Natural killer cell (primary cell): Measurements from ENCODE around the gene INPP4B. TPM values are rescaled to one million over a fixed set of nuclear protein-coding genes. Genes with fewer than 3 reads are reported as not detected.

Source experiments
- ATAC-seq, 3 donors: fragments of 150-1000 bp in 2 of 3; fragments of 200-7000 bp in 1 of 3; cut with Tn5 transposase; 1 replicate in 1 of 3; 2 replicates in 2 of 3; pipeline ENCODE4 v1.10.0; 2021; ENCODE audit warnings: mild to moderate bottlenecking in 2 of 3, moderate library complexity in 2 of 3
- DNase-seq, 2 donors: peaks; one replicate each; pipeline versions ENCODE4 v3.0.0 to v3.0.0-alpha.2; 2013 to 2021; ENCODE audit warnings: mixed read lengths in 1 of 2
- H3K27ac ChIP-seq: one replicate; pipeline ENCODE4 v1.5.1; 2013; ENCODE audit warnings: mild to moderate bottlenecking, low read length
- H3K27me3 ChIP-seq: one replicate; pipeline ENCODE4 v1.6.1; 2013; ENCODE audit warnings: low read length; ENCODE audit not compliant: control insufficient read depth, insufficient read depth
- H3K36me3 ChIP-seq: one replicate; pipeline ENCODE4 v1.6.1; 2013; ENCODE audit warnings: low read length; ENCODE audit not compliant: control insufficient read depth, insufficient read depth
- H3K4me1 ChIP-seq: one replicate; pipeline ENCODE4 v1.6.1; 2013; ENCODE audit warnings: low read length; ENCODE audit not compliant: control insufficient read depth, insufficient read depth
- H3K4me3 ChIP-seq: one replicate; pipeline ENCODE4 v1.5.1; 2013; ENCODE audit warnings: low read length
- H3K9me3 ChIP-seq: one replicate; pipeline ENCODE4 v1.6.1; 2013; ENCODE audit warnings: low read length; ENCODE audit not compliant: control insufficient read depth, insufficient read depth
- H3K27ac Mint-ChIP-seq, 2 donors: one replicate each; pipeline ENCODE4 v1.8.0; 2022; ENCODE audit warnings: mild to moderate bottlenecking in 2 of 2, mixed read lengths in 2 of 2, moderate library complexity in 1 of 2
- H3K27me3 Mint-ChIP-seq, 2 donors: one replicate each; pipeline ENCODE4 v1.8.0; 2022; ENCODE audit warnings: low read depth in 2 of 2, mixed read lengths in 2 of 2
- H3K36me3 Mint-ChIP-seq: one replicate; pipeline ENCODE4 v1.8.0; 2022; ENCODE audit warnings: mixed read lengths
- H3K4me1 Mint-ChIP-seq, 2 donors: one replicate each; pipeline ENCODE4 v1.8.0; 2022; ENCODE audit warnings: mixed read lengths in 2 of 2
- H3K4me3 Mint-ChIP-seq: one replicate; pipeline ENCODE4 v1.8.0; 2022; ENCODE audit warnings: mild to moderate bottlenecking, moderate library complexity, mixed read lengths
- H3K9me3 Mint-ChIP-seq, 2 donors: one replicate each; pipeline ENCODE4 v1.8.0; 2022; ENCODE audit warnings: mixed read lengths in 2 of 2
- WGBS: methylation state at CpG from one replicate; pipeline ENCODE4 v1.1.7; 2013; ENCODE audit warnings: missing lambda C conversion rate; ENCODE audit not compliant: insufficient coverage; 5-methylcytosine and 5-hydroxymethylcytosine counted together
- intact Hi-C: fragments of 100-400 bp; cut with micrococcal nuclease; formaldehyde crosslinking; loops from one replicate; pipeline ENCODE4 v1.14.2; 2022
- total RNA-seq, 4 donors: library from RNA; stranded (reverse); fragments of 120-200 nt in 1 of 4; gene quantifications; one replicate each; pipeline versions ENCODE4 v1.2.3 to v1.2.4, GENCODE V29; 2013 to 2022
- TF ChIP-seq, protein P1 (sequence below): fragments of 200-600 bp; IDR thresholded peaks from one replicate; pipeline ENCODE4 v1.8.0; 2022; ENCODE audit warnings: antibody characterized with exemption

Gene INPP4B
- total RNA-seq, 3 donors from 2014 or later (not counting 1 experiment from before 2014, with no cell fraction given): 2.4 to 6.2 (median 4.5) TPM

- no peaks in the 10 kb centered on the region for H3K9me3 ChIP-seq
- H3K27me3 ChIP-seq: no peaks in the 10 kb centered on the region
- Mint-ChIP-seq H3K27ac (no peak overlapping the region), H3K36me3 (no peaks in the 10 kb centered on the region), H3K4me3 (no peak overlapping the region), H3K4me1 (no peaks in the 10 kb centered on the region), H3K9me3 (peaks cover 3 to 6% of the 10 kb centered on the region in 2 donors), H3K27me3 (no peaks in the 10 kb centered on the region)
- WGBS: 100% methylated on average over 2 of the region's 3 CpGs
- no peak overlapping the region for H3K27ac ChIP-seq
- ATAC-seq (no peak), DNase-seq (no peak)
- H3K4me1 ChIP-seq: no peaks in the 10 kb centered on the region
- TF ChIP-seq, protein P1, sequence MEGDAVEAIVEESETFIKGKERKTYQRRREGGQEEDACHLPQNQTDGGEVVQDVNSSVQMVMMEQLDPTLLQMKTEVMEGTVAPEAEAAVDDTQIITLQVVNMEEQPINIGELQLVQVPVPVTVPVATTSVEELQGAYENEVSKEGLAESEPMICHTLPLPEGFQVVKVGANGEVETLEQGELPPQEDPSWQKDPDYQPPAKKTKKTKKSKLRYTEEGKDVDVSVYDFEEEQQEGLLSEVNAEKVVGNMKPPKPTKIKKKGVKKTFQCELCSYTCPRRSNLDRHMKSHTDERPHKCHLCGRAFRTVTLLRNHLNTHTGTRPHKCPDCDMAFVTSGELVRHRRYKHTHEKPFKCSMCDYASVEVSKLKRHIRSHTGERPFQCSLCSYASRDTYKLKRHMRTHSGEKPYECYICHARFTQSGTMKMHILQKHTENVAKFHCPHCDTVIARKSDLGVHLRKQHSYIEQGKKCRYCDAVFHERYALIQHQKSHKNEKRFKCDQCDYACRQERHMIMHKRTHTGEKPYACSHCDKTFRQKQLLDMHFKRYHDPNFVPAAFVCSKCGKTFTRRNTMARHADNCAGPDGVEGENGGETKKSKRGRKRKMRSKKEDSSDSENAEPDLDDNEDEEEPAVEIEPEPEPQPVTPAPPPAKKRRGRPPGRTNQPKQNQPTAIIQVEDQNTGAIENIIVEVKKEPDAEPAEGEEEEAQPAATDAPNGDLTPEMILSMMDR: no peak
- H3K4me3 ChIP-seq: no peak overlapping the region
- H3K36me3 ChIP-seq: no peaks in the 10 kb centered on the region
- intact Hi-C loops: no loop called here
Measured at GRCh38 chr4:142544594-142544993, 301.5 kb downstream of the INPP4B start.

DNA sequence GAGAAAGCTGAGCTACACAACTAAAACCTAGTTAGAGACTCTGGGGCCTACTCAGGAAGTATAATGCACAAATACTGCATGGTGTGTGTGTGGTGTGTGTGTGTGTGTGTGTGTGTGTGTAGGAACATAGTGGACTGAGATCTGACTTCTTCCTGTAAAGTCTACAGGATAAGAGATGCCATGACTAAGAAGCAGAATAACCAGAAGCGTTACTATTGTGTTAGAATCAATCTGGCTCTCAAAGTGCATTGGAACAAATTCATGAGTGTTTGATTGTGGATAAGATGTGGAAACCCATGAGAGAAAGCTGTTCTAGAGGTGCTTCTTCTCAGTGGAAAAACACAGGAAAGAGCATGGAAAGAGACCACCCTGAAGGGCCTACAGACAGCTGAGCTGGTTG is 302.1 kb downstream of the INPP4B start:
- H3K4me1 Mint-ChIP-seq: no peaks in the 10 kb centered on the region
- ATAC-seq (no peak), DNase-seq (no peak)
- no peaks in the 10 kb centered on the region for H3K36me3 ChIP-seq
- intact Hi-C loops: no loop called here
- H3K9me3 ChIP-seq: no peaks in the 10 kb centered on the region
- H3K36me3 Mint-ChIP-seq: no peaks in the 10 kb centered on the region
- H3K4me3 Mint-ChIP-seq: no peak overlapping the region
- TF ChIP-seq, protein P1: no peak
- no peak overlapping the region for H3K27ac Mint-ChIP-seq
- H3K4me3 ChIP-seq: no peak overlapping the region
- no peak overlapping the region for H3K27ac ChIP-seq
- peaks cover 3 to 6% of the 10 kb centered on the region in 2 donors for H3K9me3 Mint-ChIP-seq
- no peaks in the 10 kb centered on the region for H3K27me3 ChIP-seq
- 96% methylated on average over 1 of the region's 1 CpG for WGBS
- H3K4me1 ChIP-seq: no peaks in the 10 kb centered on the region
- no peaks in the 10 kb centered on the region for H3K27me3 Mint-ChIP-seq

DNA sequence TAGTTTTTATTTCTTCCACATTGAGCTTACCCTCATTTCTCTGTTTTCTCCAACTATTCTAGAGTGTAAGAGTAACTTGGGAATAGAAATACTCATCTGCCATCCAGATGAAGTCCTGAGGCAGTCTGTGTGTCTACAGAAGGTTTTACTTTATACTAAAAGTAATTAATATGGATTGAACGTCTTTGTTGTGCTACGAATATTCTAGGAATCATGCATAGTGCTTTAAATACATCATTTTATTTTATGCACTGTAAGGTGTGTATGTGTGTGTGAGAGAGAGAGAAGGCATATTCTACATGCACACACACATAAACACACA is 305.7 kb downstream of the INPP4B start:
- Histone ChIP-seq H3K9me3 (no peaks in the 10 kb centered on the region), H3K27me3 (no peaks in the 10 kb centered on the region), H3K4me3 (no peak overlapping the region), H3K4me1 (no peaks in the 10 kb centered on the region), H3K36me3 (no peaks in the 10 kb centered on the region), H3K27ac (no peak overlapping the region)
- H3K9me3 Mint-ChIP-seq: no peaks in the 10 kb centered on the region
- ATAC-seq (no peak), DNase-seq (no peak)
- H3K27ac Mint-ChIP-seq: no peak overlapping the region
- TF ChIP-seq, protein P1: no peak
- no peaks in the 10 kb centered on the region for H3K36me3 Mint-ChIP-seq
- H3K4me3 Mint-ChIP-seq: no peak overlapping the region
- H3K4me1 Mint-ChIP-seq: no peaks in the 10 kb centered on the region
- WGBS: no CpG with 5 or more reads among the region's 2 CpGs
- intact Hi-C loops: no loop called here
- H3K27me3 Mint-ChIP-seq: no peaks in the 10 kb centered on the region

- no peaks in the 10 kb centered on the region for H3K4me1 Mint-ChIP-seq
- Histone ChIP-seq H3K27ac (no peak overlapping the region), H3K9me3 (no peaks in the 10 kb centered on the region), H3K4me3 (no peak overlapping the region), H3K36me3 (no peaks in the 10 kb centered on the region), H3K27me3 (no peaks in the 10 kb centered on the region), H3K4me1 (no peaks in the 10 kb centered on the region)
- ATAC-seq (no peak), DNase-seq (no peak)
- intact Hi-C loops: no loop called here
- H3K4me3 Mint-ChIP-seq: no peak overlapping the region
- no peaks in the 10 kb centered on the region for H3K27me3 Mint-ChIP-seq
- no peak overlapping the region for H3K27ac Mint-ChIP-seq
- no peaks in the 10 kb centered on the region for H3K36me3 Mint-ChIP-seq
- no peaks in the 10 kb centered on the region for H3K9me3 Mint-ChIP-seq
- no CpG with 5 or more reads among the region's 3 CpGs for WGBS
- TF ChIP-seq, protein P1: no peak
Measured at GRCh38 chr4:142539796-142540482, 306.2 kb downstream of the INPP4B start.
